HG02798 (cell line): ENCODE results near the gene GABRD.

Experiments
- ATAC-seq: cut with Tn5 transposase; IDR thresholded peaks from one replicate; pipeline ENCODE4 v1.9.1; 2021; ENCODE audit warnings: mild to moderate bottlenecking; ENCODE audit not compliant: unreplicated experiment, poor library complexity

GABRD gene

DNA sequence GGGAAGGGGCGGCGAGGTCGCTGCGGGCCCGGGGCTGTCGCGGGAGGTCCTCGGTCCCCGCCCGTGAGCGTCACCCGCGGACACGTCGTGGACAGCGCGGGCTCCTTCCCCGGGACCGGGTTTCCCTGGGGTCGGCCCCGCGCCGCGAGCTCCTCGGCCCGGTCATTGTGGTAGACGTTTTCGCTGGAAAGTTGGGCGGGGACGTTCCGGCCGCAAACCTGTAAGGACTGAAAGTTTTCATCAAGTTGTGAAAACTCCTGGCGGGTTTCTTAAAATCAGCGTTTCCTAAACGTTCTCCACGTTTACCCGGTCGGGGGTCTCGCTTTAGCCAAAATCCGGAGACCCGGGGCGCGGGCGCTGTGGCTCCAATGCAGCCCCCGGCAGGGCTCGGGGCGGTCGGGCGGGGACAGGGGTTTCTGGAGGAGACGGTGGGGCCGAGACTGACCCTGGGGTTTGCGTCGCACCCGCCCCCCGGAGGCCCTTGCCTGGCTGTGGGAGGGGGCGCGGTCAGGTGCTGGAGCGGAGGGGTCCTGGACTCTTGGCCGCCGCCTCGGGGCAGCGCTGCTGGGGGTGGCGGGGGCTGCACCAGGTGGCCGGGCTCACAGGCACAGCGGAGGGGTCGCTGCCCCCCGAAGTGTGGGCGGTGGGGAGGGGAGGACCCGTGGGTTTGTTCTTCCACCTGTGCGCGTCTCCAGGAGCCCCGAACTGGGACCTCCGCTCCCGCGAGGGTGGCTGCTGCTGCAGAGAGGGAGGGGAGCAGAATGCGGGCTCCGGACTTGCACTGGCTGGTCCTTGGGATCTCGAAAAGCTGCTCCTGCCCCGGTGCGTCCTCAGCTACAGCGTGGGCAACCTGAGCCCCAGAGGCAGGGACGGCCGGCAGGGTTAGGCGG lies 31.9 kb downstream of the GABRD start:
- no peak for ATAC-seq

DNA sequence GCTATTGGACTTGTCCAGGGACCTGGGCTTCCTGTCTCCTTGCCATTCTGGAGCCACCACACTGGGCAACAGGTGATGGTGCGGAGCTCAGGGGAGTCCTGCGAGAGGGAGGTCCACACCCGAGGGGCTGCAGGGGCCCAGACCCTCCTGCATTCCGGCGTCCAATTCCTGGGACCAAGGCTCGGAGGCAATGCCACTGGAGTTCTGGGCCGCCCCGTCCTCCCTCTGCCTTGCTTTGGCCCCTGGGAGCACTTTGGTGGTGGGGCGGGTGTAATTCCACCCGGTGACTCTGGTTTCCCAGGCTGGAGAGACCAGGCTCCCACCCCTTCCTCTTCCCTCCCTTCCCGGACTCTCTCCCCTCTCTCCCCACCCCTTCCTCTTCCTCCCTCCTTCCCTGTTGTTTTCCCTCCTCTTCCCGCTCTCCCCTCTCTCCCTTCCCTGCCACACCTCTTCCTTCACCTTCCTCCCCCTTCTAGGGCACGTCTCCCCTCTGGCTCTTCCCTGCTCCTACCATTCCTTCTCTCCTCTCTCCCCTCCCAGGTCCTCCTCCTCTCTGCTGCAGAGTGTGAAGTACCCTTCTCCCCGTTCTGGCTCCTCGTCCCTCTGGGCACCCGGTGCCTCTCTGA lies 33.0 kb downstream of the GABRD start:
- ATAC-seq: no peak

DNA sequence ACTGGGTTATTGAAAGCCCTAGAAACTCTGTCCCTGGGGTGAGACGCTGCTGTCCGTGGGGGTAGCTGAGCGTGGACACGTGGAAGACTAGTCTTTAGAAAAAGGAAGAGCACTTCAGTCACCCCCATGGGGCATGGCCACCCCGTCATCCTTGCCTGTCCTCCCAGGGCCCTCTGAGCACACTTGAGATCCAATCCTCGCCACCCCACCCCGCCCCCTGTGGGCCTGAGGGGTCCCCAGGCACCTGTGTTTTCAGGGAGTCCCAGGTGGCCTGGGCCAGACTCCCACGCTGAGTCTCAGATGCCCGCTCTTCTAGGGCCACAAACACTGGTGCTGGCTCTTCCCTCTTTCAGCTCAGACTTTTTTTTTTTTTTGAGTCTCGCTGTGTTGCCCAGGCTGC lies 33.6 kb downstream of the GABRD start:
- ATAC-seq: no peak

DNA sequence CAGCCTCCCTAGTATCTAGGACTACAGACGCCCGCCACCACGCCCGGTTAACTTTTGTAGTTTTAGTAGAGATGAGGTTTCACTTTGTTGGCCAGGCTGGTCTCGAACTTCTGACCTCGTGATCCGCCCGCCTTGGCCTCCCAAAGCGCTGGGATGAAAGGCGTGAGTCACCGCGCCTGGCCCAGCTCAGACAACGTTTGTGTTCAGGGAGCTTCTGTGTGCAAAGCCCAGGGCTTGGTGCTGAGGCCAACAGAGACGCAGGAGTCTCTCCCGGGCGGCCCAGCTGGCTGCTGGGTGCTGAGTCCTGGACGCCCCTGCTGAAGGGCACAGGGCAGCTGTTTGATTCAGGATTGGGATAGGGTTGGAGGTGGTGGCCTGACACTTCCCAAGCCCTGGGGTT lies 34.1 kb downstream of the GABRD start:
- ATAC-seq: no peak

DNA sequence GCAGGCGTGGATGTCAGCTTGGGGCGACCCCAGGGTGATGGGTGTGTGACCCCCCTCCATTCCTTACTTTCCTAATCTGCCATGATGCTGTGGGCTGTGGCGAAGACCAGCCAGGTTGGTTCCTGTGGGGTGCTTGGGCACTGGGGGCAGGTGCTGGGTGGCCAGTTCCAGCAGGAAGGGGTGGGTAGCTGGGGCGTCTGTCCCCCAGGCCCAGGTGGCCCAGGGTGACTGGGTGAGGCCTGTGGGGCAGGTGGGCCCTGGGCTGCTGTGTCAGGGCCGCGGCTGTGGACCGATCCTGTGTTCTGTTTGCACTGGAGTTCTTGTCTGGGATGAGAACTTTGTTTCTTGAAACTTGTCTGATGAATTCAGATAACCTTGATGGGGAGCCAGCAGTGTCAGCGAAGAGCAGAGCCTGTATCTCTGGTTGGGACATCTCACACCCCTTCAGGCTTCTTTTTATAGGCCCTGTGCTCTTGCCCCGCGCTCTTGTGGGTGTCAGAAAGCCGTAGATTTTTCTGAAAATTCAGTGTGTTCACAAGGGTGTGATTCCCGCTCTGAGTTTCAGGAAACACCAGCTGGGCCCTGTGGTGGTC lies 34.7 kb downstream of the GABRD start:
- ATAC-seq: no peak

DNA sequence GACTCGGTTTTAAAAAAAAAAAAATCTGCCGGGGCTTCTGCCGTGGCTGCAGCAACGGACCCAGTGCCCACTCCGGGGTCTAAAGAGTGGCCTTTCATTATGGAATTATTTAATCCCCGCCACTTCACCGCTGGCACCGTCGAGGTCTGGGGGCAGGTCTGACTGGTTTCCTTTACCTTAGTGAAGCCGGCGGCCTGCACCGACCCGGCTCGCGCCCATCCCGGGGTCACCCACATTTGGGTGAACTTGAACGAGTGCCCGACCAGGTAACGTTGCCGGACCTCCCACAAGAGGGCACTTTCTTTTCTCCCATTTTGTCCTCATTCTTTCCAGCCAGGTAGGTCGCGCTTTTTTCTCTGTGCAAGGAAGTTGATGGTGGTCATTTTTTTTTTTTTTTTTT lies 35.4 kb downstream of the GABRD start:
- no peak for ATAC-seq

DNA sequence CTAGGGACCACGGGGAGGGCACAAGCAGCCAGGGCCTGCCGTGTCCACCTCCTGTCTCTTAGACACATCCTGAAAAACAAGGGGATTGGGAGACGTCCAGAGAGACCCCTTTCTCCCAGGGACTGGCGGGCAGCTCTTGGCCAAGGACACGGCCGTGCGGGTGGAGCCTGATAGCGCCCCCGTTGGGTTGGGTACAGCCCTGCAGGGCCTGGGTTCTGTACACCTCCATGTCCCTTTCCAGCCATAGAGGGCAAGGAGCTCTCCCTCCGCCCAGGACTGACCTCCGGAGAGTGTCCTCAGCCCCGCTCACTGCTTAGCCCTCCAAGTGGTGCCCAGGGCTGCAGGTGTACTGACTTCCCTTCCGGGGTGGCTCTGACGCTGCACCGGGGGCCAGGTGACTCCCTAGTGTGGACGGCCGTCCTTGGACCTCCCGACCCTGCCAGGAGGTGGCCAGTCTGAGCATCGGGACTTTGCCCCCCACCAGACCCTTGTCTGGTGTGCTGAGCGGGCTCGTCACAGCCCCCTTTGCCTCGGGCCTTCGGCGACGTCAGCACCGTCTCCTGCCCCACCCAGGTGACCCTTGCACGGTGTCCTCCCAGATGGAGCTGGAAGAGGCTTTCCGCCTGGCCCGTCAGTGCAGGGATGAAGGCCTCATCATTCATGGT lies 36.9 kb downstream of the GABRD start:
- no peak for ATAC-seq

DNA sequence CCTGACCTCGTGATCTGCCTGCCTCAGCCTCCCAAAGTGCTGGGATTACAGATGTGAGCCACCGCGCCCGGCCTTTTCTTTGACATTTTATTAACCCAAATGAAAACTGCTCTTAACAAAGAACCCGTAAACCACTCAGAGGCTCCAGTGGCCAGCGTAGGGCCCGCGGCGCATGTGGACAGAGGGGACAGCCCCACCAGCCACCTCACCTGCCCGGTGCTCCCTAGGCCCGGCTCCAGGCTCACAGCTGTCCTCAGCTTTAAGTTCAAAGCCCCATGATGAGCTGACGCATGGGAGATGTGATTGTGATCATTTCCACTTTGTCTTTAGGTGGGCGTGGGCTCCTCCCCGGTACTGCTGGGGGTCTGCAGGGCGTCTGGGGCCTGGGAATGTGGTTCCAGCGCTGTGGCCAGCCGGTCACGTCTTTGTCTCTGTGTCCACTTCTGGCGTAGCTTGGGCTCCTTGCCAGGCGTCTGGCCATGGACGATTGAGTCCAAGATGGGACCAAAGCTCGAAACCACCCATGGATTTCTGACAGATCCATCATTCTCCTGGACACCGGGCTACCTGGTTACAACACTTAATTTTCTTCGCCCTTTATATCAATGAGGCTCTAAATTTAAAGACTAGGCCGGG lies 37.9 kb downstream of the GABRD start:
- no peak for ATAC-seq

DNA sequence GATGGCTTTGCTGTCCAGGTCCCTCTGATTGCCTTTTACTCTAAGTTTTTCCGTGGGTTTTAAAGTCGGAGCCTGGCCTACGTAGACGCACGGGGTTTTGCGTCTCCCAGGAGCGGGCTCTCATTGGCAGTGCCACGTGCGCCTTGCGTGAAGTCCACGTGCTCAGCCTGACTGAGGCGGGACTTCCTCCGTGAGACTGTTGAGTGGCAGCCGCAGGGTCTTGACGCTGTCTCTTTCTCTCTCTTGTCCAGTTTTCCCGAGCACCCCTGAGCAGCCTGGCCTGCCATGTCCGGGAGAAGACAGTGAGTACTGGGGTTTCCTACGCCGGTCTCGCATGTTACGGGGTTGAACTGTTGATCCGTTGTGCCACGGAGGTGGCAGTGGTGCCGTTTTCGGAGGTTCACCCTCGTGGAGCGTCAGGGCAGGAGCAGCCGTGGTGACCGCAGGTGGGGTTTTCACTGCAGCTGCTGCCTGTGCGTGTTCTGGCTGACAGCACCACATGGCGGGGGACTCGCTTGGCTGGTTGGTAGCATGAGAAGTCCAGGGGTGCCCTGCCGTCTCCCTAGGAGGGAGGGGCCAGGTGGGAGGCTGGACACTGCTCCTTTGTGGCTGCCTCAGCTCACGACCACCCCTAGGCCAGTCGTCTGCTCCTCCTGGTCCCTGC lies 40.3 kb downstream of the GABRD start:
- no peak for ATAC-seq

DNA sequence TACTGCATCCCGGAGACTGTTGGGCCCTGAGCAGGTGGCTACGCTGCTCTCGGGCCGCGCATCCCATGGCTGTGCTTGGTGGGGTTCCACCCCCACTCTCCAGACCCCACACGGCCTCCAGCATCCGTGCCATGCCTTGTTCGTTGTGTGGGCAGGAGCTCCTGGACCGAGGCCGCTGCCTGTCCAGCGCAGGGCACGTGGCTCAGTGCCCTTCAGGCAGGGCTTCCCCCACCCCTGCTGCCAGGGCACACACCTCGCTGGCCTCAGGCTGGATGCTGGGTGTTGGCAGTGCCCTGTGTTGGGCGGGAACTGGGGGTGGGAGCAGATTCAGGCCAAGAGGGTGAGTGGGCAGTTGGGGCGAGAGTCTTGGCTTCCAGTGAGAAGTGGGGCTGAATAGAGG lies 40.9 kb downstream of the GABRD start:
- no peak for ATAC-seq

DNA sequence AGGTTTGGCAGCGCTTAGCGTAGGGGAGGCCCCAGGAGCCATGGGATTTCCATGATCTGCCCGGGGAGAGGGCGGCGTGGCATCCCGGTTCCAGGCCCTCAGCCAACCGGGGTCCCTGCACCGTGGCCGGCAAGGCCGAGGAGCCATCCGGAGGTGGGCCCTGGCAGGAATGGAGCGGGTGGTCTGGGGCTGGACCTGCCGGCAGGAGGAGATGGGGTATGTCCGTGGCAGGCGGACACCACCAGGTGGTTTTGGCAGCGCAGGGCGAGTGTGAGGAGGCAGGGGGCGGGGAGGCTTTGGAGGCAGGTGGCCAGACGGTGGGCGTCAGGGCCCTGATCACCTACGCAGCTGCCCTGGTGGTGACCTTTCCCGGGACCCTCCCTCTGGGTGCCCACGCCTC lies 41.4 kb downstream of the GABRD start:
- no peak for ATAC-seq

DNA sequence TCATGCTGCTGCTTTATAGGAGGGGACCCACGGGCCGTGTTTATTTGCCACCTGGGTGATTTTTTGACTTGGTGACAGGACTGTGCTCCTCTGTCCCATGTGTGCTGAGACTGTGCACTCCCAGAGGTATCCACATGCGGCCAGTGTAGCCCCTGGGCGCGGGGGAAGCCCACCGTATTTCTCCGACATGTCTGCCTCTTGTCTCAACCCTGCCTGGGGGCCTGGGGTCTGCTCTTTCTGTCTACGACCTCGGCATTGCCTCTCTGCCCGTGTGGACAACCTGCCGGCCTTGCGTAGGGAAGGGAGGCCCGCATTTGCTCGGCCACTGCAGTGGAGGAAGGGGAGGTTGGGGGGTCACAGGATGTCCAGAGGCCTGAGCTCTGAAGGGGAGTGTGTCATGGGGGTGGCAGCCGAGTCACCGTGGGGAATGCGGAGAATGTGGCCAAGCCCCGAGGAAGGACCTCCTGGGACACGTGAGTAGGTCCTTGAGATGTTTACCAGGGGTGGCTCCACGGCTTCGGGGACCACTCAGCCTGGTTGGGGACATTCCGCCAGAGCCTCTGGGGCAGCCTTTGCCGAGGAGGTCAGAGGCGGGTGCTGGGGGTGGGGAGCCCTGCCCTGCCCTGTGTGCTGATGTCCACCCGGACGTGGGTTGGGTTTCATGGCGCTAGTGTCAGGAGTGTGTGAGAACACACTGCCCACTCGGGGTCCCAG lies 42.1 kb downstream of the GABRD start:
- ATAC-seq: no peak

DNA sequence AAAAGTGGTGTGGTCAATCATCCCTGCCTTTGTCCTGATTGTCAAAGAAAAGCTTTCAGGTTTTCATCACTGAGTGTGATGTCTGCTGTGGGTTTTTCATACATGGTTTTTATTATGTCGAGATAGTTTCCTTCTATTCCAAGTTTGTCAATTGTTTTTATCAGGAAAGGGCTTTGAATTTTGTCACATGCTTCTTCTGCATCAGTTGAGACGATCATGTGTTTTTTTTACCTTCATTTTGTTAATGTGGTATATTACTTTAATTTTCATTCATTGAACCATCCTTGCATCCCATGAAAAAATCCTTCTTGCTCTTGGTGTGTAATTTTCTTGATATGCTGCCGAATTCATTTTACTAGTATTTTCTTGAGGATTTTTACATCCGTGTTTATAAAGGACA lies 46.6 kb downstream of the GABRD start:
- ATAC-seq: no peak

DNA sequence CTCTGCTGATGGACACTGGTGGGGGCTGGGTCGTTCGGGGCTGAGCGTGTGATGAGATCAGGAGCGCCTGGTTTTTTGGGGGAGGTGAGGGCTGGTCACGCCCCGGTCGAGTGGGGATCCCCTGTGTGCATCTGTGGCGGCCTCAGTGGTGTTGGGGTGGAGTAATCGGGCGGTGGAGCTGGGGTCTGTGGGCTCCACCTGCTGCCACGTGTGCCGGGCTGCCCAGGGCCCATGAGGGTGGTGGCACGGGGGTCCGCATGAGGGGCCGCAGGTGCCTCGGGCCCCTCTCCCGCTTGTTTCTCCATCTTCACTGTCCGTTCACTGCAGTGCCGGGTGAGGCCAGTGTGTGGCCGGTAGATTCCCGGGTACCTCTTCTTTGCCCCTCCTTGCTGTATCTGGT lies 48.2 kb downstream of the GABRD start:
- no peak for ATAC-seq

DNA sequence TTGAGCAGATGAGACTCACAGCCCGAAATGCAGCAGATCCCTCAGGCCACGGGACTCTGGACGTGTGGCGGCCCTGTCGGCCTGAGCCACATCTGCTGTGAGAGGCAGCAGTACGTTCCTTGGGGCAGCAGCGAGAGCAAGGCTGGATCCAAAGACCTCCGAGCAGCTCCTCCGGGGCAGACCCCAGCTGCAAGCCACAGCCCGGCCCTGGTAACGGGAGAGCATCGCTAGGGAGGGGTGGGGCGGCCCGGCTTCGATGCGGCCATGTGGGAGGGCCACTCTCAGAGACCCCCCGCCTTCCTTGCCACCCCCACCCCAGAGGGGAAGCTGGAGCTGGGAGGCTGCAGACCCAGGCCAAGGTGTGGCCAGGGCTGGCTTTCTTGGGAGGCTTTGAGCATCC lies 48.8 kb downstream of the GABRD start:
- no peak for ATAC-seq

DNA sequence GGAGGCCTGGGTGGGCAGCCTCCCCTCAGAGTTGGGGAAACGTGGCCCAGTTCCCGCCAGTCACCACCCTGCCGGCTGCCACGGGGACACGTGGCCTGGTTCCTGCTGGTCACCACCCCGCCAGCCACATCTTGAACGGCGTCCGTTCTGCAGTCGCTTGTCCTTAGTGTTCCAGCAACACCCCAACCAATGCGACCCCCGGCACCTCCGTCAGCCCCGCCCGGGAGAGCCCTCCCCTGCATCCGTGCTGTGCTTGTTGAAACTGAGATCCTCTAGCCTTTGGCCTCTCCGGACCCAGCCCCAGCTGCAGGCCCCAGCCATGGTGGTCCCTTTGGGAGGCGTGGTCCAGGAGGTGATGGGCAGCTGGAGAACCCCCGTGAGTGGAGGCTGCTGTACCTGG lies 49.8 kb downstream of the GABRD start:
- ATAC-seq: no peak

DNA sequence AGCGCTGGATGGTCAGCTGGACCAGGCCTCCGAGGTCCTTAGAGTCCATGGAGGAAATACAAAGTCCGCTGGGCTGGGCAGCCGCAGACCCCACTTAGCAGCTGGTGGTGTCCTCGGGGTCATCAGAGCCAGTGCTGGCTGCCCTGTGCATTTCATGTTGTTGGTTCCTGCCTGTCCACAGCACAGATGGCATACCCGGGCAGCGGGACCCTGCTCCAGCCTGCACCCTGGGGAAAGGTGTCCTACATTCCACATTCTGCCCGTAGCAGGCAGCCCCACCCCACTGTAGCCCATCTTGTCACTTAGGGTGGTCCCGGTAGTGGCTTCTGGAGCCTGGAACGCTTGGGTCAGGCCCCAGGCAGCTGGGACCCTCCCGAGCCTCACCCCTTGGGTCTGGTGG lies 50.9 kb downstream of the GABRD start:
- ATAC-seq: no peak

DNA sequence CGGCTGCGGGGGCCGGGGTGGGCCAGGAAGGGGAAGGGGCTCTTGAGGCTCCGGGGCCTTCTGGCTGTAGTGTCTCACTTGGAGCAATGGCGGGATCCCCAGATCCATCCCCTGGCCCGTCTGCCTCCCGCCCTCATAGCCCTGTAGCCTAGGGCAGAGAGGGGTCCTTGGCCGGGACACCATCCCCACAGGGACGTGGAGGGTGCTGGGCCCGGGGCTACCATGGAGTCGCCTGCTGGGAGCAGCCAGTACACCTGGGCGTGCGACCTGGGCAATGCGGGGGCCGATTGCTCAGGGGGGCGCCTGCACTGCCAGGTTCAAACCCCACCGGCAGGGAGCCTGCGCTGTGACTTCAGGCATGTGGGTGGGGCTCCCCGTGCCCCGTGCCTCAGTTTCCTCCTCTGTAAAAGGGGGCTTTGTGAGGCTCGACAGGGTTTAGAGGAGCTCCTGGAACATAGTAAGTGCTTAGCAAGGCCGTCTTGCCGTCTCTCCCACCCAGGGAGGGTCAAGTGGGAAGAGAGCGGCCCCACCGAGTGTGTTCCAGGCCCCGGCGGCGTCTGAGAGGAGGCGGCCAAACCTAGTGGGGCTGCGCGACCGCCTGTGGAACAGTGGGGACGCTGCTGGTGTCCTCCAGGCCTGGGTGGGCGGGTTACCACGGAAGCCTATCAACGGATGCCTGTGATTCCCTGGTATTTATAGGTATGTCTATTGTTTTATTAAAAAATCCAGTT lies 51.8 kb downstream of the GABRD start:
- no peak for ATAC-seq
